GM21526 (cell line): Measurements from ENCODE around the gene FGF13.

Source experiments
- ATAC-seq: cut with Tn5 transposase; IDR thresholded peaks from one replicate; pipeline ENCODE4 v1.9.1; 2021; ENCODE audit warnings: moderate library complexity; ENCODE audit not compliant: unreplicated experiment, low FRiP score

Gene FGF13

DNA sequence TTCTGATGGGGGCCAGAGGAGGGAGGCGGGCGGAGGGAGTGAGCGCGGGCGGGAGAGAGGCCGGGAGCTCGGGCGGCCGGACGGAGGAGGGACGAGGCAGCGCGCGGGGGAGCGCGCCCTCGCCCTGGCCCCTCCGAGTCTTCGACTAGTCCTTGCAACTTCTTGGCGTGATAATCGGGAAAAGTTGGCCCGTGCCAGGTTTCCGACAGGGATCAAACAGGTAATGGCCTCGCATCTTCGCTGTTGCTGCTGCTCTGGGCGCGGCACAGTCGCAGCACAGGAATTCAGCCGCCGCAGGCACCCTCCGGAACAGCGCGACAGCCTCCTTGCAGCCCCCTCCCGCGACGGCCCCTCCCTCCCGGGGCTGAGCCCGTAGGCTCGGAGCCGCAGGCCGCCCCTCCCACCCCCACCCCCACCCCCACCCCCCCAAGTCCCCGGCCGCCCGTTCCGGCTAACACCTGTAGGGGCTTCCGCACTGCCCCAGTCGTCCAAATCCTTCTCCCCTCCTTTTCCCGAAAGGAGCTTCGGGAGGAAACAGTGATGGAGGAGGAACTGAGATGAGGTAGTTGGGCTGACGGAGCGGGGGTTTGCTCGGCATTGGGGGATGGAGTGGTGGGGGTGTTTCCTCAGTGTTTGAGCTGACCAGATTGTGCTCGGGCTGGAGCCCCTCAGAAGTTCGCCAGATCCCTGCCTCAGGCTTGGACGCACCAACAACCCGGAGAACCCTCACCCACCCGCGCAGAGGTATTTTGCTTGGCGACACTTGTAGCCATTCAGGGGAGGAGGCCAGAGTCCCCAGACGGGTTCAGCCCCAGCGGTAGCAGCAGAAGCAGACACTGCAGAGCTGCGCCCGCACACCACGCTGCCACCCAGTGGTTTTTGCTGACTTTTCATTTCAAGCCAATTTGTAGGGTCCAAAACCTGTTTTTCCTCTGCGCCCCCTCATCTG, at the start of gene FGF13:
TSS of gene FGF13 (minus strand) at position 319 of the 949 bp plus-strand sequence. CDS start 714 bp downstream, outside the sequence.
- no peak for ATAC-seq

DNA sequence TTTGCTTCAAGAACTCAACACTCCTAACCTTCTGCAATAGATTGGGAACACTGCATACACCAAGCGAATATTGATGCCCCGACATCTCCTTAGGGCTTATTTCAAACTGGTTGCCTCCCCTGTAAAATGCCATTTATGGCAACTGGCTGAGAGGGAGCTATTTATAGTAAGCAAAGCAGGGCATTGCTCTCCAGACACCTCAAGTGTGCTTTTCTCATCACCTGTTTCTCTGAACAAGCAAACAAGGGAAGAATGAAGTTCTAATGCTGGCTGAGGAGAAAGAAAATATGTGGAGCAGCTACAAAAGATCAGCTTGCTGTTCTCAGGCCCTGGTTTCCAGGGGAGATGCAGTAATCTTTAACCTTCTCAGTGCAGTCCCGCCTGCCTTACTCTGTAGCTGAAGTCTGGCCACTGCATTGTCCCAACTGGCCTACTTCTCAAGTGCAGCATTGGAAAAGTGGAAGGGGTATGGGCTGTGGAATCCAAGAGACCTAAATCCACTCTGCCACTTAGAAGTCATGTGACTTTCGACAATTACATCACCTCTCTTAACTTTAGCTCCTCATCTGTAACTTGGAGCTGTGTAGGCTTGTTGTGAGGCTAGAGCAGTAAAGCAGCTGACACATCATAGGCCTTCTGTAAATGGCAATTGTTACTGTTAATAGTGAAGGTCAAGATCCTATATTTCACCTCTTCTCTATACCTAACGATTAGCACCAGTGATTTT, 47.9 kb upstream of the FGF13 start:
- ATAC-seq, result no peak

DNA sequence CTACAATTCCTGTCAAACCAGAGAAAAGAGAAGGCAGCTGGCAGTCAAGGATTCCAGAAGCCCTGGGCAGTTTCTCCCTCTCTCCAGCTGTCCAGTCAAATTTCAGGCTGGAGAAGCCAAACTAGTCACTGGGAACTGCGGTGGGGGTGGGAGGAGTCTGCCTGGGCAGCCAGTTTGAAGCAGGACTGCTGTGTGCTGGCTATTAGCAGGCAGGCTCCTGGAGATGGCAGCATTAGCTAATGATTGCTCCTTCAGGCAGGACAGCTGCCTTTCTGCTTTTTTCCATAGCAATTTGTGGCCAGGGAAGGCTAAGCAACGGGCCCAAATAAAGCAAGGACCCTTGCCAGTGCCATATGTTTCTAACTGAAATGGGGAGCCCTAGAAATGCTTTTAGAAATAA, 44.7 kb upstream of the FGF13 start:
- ATAC-seq, result no peak

DNA sequence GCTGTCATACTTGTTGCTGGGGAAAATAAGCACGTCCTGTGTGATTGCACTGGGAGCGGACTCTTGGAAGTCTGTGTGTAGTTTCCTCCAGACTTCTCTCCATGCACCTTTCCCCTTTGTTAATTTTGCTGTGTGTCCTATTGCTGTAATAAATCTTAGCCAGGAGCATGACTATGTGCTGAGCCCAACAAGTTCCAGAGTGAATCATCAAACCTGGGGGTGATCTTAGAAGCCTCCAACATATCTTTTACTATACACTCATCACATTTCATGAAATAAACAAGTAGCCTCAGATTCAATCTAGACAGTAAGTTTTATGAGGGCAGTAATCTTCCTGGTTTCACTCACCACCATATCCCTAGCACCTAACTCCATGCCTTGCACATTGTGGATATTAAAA, 43.3 kb upstream of the FGF13 start:
- no peak for ATAC-seq

DNA sequence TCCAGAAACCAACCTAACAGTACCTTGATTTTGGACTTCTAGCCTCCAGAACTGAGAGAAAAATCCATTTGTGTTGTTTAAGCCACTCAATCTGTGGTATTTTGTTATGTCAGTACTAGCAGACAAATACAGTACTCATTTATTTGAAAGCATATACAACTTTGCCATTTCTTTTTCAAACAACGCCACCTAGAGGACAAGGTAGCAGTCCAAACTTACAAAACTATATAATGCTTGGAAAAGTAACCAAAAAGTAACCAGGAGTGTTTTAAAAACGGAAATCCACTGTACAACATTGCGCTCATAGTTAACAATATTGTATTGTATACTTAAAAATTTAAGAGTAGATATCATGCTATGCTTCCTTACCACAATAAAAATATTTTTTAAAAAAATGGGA, 37.0 kb upstream of the FGF13 start:
- peak; percentile 49 for ATAC-seq

DNA sequence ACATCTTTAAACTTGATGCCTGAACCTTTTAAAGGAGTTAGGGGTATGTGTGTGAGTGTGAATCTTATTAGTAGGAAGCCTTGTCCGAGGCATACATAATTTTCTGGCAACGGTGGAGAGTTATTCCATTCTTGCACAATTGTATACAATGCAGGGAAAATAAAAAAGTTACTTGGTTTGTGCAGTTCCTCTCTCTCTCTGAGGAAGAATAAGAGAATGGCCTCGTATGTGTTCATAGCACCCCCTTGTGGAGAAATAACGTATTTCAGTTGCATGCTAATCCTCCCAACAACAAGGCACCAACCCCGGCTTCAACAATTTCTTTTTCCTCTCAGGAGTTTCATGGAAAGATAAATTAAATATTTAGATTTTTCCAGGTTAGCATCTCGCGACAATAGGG, 33.7 kb upstream of the FGF13 start:
- peak; percentile 79 for ATAC-seq

DNA sequence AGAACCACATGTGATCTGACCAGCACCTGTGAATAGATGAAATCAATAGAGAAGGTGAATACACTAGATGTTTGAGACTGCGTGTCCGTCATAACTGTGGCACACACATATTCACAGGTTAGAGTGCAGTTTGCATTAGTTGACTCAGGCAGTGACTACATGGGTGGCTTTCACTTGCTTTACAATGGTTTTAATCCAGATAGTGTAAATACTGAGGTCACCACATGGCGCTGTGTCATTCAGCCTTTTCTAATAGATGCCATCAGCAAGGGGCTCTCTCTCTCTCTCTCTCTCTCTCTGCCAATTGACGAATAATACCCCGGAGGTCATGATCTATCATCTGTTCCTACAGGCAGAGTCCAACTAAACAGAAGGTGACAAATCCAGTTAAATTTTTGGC, 30.7 kb upstream of the FGF13 start:
- no peak for ATAC-seq

DNA sequence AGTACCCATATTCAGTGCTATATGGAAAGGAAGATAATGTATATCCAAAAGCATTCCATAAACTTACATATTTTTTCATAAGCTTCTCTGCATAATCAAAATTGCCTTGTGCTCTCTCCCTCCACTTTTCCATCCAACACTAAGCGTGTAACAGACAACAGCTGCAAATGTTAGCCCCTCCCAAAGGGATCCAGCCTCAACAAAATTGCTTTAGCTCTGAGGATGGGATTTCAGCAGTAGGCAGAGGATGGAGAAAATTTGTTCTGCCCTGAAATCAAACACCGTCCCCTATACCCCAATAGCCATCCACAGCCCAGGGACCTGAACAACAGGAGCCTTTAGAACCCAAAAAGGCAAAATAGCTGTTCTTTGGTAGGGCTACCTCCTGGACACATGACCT, 28.8 kb upstream of the FGF13 start:
- no peak for ATAC-seq

- ATAC-seq, result no peak
Measured at GRCh38 chrX:138723301-138723700, 11.8 kb upstream of the FGF13 start.

DNA sequence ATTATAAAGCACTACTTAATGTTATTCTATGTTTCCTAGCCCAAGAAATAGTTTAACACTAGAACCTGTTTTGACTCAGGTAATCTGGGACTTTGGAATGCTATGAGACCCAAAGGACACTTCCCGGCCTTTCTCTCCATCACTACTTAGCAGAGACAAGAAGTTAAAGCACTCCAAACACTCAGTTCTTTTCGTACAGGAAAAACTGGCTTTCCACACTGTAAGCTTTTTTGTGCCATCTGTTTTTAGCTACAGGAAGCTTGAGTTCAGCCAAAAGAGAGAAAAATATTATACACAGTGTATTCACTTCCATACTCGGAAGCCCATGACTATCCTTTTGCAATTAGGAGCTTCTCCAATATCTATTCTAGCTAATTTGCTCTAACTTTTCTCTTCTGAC, 7.9 kb upstream of the FGF13 start:
- ATAC-seq, result no peak

DNA sequence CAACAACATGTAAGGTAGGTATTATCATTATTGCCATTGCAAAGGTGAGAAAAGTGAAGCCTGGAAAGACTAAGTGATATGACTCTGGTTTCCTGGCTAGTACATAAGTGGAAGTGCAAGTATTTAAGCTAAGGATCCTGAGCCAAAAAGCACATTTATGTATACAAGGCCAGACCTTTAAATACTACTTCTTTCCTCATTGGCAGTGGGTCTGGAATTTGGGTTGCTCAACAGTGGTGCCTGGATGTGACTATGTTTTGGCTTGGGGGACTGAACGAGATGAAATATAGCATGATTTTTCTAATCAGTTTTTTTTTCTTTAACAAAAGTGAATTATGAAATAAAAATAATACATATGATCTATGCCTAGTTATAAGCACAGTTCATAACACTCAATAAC, 7.4 kb upstream of the FGF13 start:
- ATAC-seq, result no peak

GRCh38 chrX:138710866-138711341, 613 bp downstream of the FGF13 start:
- no peak for ATAC-seq

GRCh38 chrX:138709886-138710791, 1.4 kb downstream of the FGF13 start:
- ATAC-seq, result no peak

DNA sequence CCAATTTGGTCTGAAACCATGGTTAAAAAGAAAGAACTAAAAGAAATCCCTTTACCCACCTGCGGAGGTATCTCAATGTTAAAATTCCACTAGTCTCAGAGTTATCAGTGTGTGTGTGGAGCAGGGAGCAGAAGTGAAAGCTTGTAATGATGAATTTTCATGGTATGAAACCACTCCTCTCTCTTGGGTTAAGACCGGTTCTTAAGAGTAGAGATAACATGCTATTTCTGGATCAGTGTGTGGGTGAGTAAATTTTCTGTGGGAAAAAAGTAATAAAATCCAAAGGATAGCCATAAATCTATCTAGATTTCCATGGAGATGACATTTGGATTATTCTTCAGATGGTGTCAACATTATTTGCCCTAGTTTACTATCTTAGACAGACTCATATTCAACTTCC, 3.2 kb downstream of the FGF13 start:
- no peak for ATAC-seq

- no peak for ATAC-seq
Measured at GRCh38 chrX:138704596-138704995, 6.9 kb downstream of the FGF13 start.

GRCh38 chrX:138704101-138704500, 7.4 kb downstream of the FGF13 start:
- no peak for ATAC-seq

DNA sequence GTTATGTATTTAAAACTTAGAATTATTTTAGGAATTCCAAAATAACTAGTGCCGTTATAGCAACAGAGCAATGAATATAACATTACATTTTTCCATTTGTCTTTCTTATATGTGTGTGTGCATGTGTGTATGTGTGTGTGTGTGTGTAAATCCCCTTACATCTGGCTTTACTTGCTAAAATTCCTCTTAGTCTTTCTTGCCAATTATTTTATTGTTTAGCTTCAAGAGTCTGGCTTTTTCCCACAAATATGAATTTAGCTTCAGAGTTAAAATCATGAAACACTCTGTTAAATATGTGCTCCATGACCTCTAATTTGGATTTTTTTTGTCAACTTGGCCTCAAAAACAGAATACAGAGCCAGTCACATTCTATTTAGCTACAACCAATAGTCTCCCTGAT, 18.9 kb downstream of the FGF13 start:
- ATAC-seq, result no peak

DNA sequence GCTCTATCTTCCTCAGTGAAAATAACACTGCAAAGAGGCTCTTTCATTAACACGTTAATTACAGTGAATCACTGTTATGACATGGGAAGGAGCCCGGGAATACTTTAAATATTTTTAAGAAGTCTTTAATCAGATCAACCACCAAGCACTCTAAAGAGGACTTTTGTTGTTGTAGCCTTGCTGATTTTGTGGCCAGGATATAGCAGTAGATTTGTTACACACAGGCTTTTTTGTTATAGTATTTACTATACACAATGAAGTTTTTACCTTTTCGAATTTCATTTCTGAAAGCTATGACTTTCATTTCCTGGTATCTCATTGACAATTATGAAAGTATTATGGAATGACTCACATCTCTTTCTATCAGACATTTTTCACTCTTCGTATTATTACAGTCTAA, 20.3 kb downstream of the FGF13 start:
- ATAC-seq, result no peak

- ATAC-seq, result no peak
Measured at GRCh38 chrX:138690591-138690990, 20.9 kb downstream of the FGF13 start.

DNA sequence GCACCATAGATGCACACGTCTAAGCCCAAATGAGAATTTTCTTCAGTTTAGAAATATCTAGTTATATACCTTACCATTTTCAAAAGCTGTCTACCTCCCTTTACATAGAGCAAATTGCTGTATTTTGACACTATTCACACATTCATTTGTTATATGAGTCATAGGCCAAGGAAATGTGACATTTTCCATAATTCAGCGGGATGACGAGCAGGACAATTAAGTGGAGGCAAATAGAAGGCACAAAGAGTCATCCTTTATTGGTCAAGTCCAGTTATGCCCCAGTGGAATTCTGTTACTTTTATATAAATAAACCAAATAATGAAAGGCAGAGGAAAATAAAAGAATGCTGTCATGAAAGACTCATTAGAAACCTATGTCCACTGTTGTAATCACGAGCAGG, 27.9 kb downstream of the FGF13 start:
- ATAC-seq, result no peak

DNA sequence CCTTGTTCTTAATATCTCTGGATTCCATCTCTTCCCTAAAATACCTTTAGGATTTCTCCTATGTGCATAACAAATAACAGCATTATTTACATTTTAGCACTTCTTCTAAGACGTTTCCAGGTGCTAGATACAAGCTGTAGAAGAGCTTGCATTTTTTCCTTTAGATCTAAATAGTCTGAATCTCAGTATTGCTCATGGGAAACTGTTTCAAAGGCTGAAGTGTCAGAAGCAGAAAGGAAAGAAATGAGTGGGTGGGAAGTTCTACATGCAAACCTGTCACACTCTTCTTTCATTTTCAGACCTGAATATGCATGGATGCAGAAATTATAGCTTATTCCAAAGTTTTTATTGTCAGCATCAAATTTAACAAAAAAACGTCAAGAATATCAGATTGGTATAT, 41.8 kb downstream of the FGF13 start:
- no peak for ATAC-seq
